Stimulated activated CD4-positive, alpha-beta T cell treated with anti-CD3 and anti-CD28 coated beads, Interleukin-2, amount 100 ng/mL, for 48 hours (primary cell): Measurements from ENCODE around the gene NAALADL2.
"Not testable (repeated sequence)": the region's sequence is repeated elsewhere in the genome, so short reads cannot be mapped to it uniquely, and the experiment has no call there.

Experiments
- DNase-seq, 2 donors: peaks; one replicate each; pipeline ENCODE4 v3.0.0-alpha.2; 2020

Gene NAALADL2

GRCh38 chr3:175391601-175392000, 532.5 kb downstream of the NAALADL2 start:
- DNase-seq = no peak

GRCh38 chr3:175392653-175393052, 533.5 kb downstream of the NAALADL2 start:
- no peak for DNase-seq

GRCh38 chr3:175397372-175397771, 538.2 kb downstream of the NAALADL2 start:
- no peak for DNase-seq

- DNase-seq = no peak
Measured at GRCh38 chr3:175398676-175399075, 539.5 kb downstream of the NAALADL2 start.

DNA sequence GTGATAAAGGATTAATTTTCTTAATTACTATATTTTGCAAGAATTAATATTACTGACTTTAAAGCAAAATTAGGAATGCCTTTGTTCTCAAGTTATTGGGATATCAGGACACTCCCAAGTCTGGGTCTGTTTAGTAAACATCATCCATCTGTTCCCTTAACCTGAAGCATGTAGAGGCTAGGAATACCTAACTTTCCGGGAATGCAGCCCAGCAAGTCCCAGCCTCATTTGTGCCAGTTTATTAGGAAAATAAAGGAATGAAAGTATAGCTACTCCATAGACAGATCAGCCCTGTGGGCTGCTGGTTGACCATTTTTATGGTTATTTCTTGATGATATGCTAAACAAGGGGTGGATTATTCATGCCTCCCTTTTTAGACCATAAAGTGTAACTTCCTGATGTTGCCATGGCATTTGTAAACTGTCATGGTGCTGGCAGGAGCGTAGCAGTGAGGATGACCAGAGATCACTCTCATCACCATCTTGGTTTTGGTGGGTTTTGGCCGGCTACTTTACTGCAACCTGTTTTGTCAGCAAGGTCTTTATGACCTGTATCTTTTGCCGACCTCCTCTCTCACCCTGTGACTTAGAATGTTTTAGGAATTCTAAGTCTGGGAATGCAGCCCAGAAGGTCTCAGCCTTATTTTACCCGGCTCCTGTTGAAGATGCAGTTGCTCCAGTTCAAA, 540.2 kb downstream of the NAALADL2 start:
- no peak for DNase-seq

DNA sequence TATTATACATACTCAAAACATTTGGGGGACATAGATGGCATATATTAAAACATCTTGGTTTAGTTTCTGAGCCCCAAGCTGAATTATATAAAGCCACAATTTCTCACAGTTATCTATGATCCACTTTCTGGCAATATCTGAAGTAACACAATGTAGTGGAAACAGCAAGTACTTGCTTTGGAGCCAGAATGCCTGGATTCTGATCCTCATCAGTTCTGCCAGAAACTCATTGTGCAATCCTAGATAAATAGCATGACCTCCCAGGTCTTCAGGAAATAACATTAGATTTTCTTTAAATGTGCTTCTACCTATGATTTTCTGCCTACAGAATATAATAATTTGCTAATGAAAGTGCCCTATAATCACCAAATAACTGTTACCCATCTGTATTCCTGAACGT, 544.9 kb downstream of the NAALADL2 start:
- DNase-seq = no peak

DNA sequence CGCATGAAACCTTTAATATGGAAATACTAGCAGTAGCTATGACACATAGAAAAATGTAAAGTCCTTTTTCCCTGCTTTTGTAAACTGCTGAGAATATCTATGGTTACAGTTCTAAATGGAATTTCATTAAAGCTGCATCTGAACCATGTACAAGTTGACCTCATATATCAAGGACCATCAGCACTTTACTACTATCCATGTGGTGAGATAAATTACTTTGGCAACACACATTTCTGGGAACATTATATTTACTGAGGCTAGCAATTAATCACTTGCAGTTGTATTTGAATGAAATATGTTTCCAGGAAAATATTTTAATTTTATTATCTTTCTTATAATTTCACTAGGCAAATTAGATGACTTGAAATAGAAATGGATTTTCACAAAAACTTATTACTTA, 545.5 kb downstream of the NAALADL2 start:
- no peak for DNase-seq

DNA sequence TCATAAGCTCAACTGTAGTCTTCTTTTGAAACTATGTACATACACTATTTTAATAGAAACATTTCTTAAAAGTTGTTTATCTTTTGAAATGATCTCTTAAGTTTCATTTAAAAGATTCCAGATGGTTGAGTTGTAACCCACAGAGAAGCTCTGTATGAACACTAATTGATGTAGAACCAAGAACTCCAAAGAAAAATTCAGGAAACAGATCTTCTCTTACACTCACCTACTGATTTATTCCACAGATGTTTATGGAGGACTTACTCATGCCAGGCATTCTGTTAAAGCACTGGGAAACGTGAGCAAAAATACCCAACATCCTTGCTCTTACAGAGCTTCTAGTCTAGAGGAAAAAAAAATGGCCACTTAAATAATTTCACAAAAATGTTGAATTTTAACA, 551.1 kb downstream of the NAALADL2 start:
- DNase-seq = no peak

DNA sequence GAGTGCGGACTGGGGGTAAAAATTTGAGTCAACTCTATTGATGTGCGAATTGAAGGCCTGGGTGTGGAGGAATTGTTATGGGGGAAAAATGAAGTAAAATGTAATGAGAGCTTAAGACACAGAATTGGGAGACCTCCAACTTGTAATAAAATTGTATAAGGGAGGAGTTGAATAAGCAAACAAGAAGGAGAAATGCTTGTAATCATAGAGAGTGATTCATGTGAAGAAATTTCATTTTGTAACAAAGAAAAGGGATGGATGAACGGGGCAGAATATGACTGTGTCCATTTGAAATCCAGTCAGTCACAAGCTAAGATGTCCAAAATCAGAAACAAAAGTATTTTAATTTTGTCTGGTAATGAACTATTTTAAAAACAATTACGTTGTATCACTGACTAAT, 552.3 kb downstream of the NAALADL2 start:
- no peak for DNase-seq

- DNase-seq = no peak
Measured at GRCh38 chr3:175411946-175412345, 552.8 kb downstream of the NAALADL2 start.

DNA sequence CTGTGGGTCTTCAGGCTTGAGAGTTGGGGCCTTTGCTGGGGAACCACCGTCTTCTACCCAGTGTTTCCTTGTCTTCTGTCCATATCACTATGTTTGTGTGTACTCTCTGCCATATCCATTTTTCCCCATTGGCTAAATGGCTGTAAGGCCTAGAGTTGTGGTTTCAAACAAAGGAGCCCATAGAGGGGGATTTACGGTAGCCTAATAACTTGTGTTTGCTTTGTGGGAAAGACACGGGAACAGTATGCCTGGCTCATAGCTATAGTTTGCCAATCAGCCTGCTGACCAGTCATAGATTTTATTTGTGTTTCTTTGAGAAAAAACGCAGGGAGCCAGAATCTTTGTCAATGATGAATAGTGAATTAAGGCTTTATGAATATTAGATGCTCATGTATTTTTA, 554.8 kb downstream of the NAALADL2 start:
- no peak for DNase-seq

DNA sequence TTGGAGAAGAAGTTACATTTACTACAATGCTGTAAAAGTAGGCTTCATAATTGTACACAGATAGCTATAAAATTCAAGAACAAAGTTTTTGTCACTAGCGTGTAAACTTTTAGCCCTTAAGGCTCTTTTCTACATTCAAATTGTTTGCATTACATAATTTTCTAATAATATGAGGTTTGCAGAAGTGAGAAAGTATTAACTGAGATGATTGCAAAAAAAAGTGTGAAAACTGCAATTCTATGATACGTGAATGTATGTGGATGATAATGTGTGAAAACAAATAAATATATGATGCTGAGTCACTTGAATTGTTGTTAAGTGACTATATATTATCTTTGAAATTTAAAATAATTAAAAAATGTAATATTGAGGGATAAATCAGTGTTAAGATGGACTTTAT, 557.5 kb downstream of the NAALADL2 start:
- DNase-seq = no peak

DNA sequence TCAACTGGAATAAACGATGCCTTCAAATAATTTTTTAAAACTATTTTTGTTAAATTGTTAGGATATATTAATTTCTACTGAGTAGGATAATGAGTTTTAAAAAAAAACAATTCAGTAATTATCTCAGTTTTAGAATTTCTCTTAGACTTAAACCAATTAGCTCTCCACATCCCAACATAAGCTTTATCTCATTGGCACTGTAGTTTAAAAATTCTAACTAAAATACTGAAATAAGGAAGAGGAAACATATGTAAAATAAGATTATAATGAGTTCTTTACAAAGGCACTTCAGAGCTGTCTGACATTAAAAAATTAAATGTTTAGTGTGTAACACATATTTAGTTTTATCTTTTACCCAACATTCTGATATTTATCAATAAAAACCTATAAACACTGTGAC, 558.3 kb downstream of the NAALADL2 start:
- no peak for DNase-seq

- DNase-seq = no peak
Measured at GRCh38 chr3:175421902-175422301, 562.8 kb downstream of the NAALADL2 start.

DNA sequence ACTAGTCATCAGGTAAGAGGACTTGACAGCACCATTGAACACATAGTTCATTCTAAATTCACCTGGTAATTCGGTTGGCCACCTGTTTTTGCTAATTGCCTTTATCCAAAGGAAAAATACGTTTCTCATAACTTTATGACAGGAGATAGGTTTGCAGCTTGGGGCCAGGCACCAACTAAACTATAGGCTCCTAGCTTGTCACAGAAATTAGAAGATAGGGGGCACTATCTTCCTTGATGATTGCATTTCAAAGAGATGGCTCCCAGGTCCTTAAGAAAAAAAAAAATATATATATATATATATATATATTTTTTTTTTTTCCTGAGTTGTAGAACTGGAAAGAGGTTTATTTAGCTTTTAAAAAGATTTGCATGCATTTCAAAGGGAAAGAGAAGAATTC, 563.6 kb downstream of the NAALADL2 start:
- DNase-seq = no peak

GRCh38 chr3:175423848-175424247, 564.7 kb downstream of the NAALADL2 start:
- not testable (repeated sequence) for DNase-seq

GRCh38 chr3:175426805-175427204, 567.7 kb downstream of the NAALADL2 start:
- DNase-seq = no peak

DNA sequence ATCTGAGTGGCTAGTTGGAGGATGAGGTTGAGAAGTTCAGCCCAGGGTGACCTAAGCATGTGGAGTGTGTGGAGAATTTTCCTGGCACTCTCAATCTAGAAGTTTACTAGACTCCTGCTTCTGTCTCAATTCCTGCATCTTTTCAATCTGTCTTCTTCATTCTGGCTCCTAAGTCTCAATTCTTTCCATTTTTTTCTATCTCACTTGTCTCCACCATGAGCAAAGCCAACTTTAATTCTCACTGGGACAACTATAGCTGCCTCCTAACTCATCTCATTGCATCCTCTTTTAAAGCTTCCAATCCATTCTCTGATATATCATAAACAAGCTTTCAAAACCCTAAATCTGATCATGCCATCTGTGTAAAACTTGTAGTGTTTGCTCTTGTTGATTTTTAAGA, 569.3 kb downstream of the NAALADL2 start:
- DNase-seq = no peak

- DNase-seq = no peak
Measured at GRCh38 chr3:175430983-175431773, 572.0 kb downstream of the NAALADL2 start.

GRCh38 chr3:175432376-175433025, 573.4 kb downstream of the NAALADL2 start:
- DNase-seq = no peak

GRCh38 chr3:175433026-175433674, 574.0 kb downstream of the NAALADL2 start:
- no peak for DNase-seq

GRCh38 chr3:175434561-175434960, 575.4 kb downstream of the NAALADL2 start:
- no peak for DNase-seq

DNA sequence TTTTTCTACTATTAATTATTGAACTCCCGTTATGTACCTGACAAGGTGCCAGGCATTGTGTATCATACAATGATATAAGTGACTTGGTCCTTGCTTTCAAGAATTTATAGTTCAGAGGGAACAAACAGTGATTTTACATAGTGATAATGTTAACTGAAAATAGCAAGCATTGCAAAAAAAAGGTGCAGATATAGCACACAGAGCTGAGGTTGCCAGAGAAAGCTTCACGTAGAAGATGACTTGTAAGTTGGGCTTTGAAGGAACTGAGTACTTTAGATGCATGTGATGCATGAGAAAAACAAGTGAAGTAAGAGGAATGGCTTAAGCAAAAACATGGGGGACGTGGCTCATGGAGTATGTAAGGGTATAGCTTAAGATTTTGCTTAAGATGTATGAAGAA, 584.5 kb downstream of the NAALADL2 start:
- no peak for DNase-seq

- no peak for DNase-seq
Measured at GRCh38 chr3:175445741-175446140, 586.6 kb downstream of the NAALADL2 start.
